ENCODE data around the gene TBXAS1.

DNA sequence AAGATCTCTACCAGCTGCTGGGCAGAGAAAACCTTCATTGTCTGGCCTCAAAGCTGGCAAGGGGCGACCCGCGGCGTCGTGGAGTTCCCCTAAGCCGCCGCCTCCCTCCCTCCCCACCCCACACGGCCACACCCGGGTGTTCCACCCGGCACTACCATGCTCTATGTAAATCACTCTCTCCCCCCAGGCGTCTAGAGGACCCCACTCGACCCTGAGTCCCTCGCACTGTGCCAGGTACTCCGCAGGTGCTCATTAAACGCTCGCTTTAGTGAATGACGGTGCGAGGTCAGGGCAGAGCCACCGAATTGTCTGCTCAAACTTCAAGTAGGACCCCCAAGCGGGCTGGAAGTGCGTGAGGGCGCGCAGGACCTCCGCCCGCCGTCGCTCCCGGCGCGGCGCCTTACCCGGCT, 233.1 kb downstream of the TBXAS1 start:
- TF ChIP-seq, protein P1, sequence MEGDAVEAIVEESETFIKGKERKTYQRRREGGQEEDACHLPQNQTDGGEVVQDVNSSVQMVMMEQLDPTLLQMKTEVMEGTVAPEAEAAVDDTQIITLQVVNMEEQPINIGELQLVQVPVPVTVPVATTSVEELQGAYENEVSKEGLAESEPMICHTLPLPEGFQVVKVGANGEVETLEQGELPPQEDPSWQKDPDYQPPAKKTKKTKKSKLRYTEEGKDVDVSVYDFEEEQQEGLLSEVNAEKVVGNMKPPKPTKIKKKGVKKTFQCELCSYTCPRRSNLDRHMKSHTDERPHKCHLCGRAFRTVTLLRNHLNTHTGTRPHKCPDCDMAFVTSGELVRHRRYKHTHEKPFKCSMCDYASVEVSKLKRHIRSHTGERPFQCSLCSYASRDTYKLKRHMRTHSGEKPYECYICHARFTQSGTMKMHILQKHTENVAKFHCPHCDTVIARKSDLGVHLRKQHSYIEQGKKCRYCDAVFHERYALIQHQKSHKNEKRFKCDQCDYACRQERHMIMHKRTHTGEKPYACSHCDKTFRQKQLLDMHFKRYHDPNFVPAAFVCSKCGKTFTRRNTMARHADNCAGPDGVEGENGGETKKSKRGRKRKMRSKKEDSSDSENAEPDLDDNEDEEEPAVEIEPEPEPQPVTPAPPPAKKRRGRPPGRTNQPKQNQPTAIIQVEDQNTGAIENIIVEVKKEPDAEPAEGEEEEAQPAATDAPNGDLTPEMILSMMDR (IDR thresholded peaks at IDR 0.05) = no peak
- TF ChIP-seq POLR2A (IDR thresholded peaks at IDR 0.05) = no peak

Data from heart left ventricle (tissue), 13 donors.